WTC11 (cell line): ENCODE measurements around the gene VAV2. TPM values are rescaled to one million over a fixed set of nuclear protein-coding genes. Genes with fewer than 3 reads are reported as not detected.

Source experiments
- ATAC-seq: fragments of 200-7000 bp; cut with Tn5 transposase; 2 replicates; pipeline ENCODE4 v1.10.0; 2021; ENCODE audit warnings: mild to moderate bottlenecking, moderate library complexity
- CTCF ChIA-PET: fragments of 300-600 bp; sonication (Branson Sonifier 250); formaldehyde crosslinking; loops from one replicate; lab custom pipeline; 2021; ENCODE audit warnings: antibody characterized with exemption; lab: Charles Lee
- POLR2A ChIA-PET: fragments of 350-600 bp; sonication (Branson Sonifier 250); formaldehyde crosslinking; loops from one replicate; lab custom pipeline; 2021; ENCODE audit warnings: antibody characterized with exemption; lab: Charles Lee
- DNase-seq: peaks from one replicate; pipeline ENCODE4 v3.0.0; 2021; ENCODE audit warnings: low spot score
- H3K27ac Mint-ChIP-seq: 2 replicates; pipeline ENCODE4 v1.8.0; 2021; ENCODE audit warnings: mixed read lengths
- H3K27me3 Mint-ChIP-seq: 2 replicates; pipeline ENCODE4 v1.8.0; 2021; ENCODE audit warnings: low read depth, mild to moderate bottlenecking, moderate library complexity, mixed read lengths
- H3K36me3 Mint-ChIP-seq: 2 replicates; pipeline ENCODE4 v1.8.0; 2021; ENCODE audit warnings: mixed read lengths
- H3K4me1 Mint-ChIP-seq: 2 replicates; pipeline ENCODE4 v1.8.0; 2022; ENCODE audit warnings: mixed read lengths
- H3K4me3 Mint-ChIP-seq: 2 replicates; pipeline ENCODE4 v1.8.0; 2021; ENCODE audit warnings: mild to moderate bottlenecking, moderate library complexity, mixed read lengths
- H3K9me3 Mint-ChIP-seq: 2 replicates; pipeline ENCODE4 v1.8.0; 2021; ENCODE audit warnings: mixed read lengths
- CREB1 ChIP-seq: sonication (generic); formaldehyde crosslinking; IDR thresholded peaks from 2 replicates; pipeline ENCODE4 v1.8.0; 2023; ENCODE audit warnings: mild to moderate bottlenecking, missing genetic modification reagents
- EMX1 ChIP-seq: fragments of 250-450 bp; sonication (Bioruptor Pico); IDR thresholded peaks from 2 replicates; pipeline ENCODE4 v1.8.0; 2021; ENCODE audit warnings: mild to moderate bottlenecking
- FOXK1 ChIP-seq: sonication (generic); formaldehyde crosslinking; IDR thresholded peaks from 2 replicates; pipeline ENCODE4 v1.8.0; 2022; ENCODE audit warnings: mild to moderate bottlenecking, moderate library complexity, missing genetic modification reagents
- HMGA2 ChIP-seq: fragments of 250-450 bp; sonication (Bioruptor Pico); IDR thresholded peaks from 2 replicates; pipeline ENCODE4 v1.4.0; 2021; ENCODE audit warnings: mild to moderate bottlenecking, moderate library complexity
- JUN ChIP-seq: sonication (generic); formaldehyde crosslinking; IDR thresholded peaks from 2 replicates; pipeline ENCODE4 v1.8.0; 2023; ENCODE audit warnings: mild to moderate bottlenecking, missing genetic modification reagents
- MXD4 ChIP-seq: fragments of 250-450 bp; sonication (Bioruptor Pico); IDR thresholded peaks from 2 replicates; pipeline ENCODE4 v1.8.0; 2021; ENCODE audit warnings: mild to moderate bottlenecking, moderate library complexity, borderline replicate concordance
- NFE2L1 ChIP-seq: sonication (generic); formaldehyde crosslinking; IDR thresholded peaks from 2 replicates; pipeline ENCODE4 v1.8.1; 2023; ENCODE audit warnings: missing genetic modification reagents
- NR1H2 ChIP-seq: sonication (generic); formaldehyde crosslinking; IDR thresholded peaks from 2 replicates; pipeline ENCODE4 v1.9.0; 2021; ENCODE audit warnings: mild to moderate bottlenecking, moderate library complexity, missing genetic modification reagents
- TCF7 ChIP-seq: sonication (generic); formaldehyde crosslinking; IDR thresholded peaks from 2 replicates; pipeline ENCODE4 v1.8.0; 2022; ENCODE audit warnings: mild to moderate bottlenecking, low read depth, missing genetic modification reagents, moderate library complexity
- TEAD4 ChIP-seq: sonication (generic); formaldehyde crosslinking; IDR thresholded peaks from 2 replicates; pipeline ENCODE4 v1.8.0; 2022; ENCODE audit warnings: mild to moderate bottlenecking, missing genetic modification reagents
- TP53 ChIP-seq: sonication (generic); formaldehyde crosslinking; IDR thresholded peaks from 2 replicates; pipeline ENCODE4 v1.8.1; 2023; ENCODE audit warnings: mild to moderate bottlenecking, missing genetic modification reagents
- ZNF232 ChIP-seq: sonication (generic); formaldehyde crosslinking; IDR thresholded peaks from 2 replicates; pipeline ENCODE4 v1.8.0; 2022; ENCODE audit warnings: mild to moderate bottlenecking, missing genetic modification reagents
- ZNF416 ChIP-seq: fragments of 250-450 bp; sonication (Bioruptor Pico); IDR thresholded peaks from 2 replicates; pipeline ENCODE4 v1.9.0; 2021; ENCODE audit warnings: mild to moderate bottlenecking, inconsistent platforms
- total RNA-seq: library from RNA; stranded (reverse); gene quantifications from 3 replicates; pipeline ENCODE4 v1.2.3, GENCODE V29; 2021
- TF ChIP-seq, protein P1 (sequence below): fragments of 250-450 bp; sonication (Bioruptor Pico); IDR thresholded peaks from 2 replicates; pipeline ENCODE4 v2.1.2; 2022; ENCODE audit warnings: mild to moderate bottlenecking, moderate library complexity
- TF ChIP-seq, protein P2 (sequence below): sonication (generic); formaldehyde crosslinking; IDR thresholded peaks from 2 replicates; pipeline ENCODE4 v1.8.1; 2023; ENCODE audit warnings: mild to moderate bottlenecking, missing genetic modification reagents
- TF ChIP-seq, protein P3 (sequence below): sonication (generic); formaldehyde crosslinking; IDR thresholded peaks from 2 replicates; pipeline ENCODE4 v1.8.0; 2023; ENCODE audit warnings: missing genetic modification reagents
- TF ChIP-seq, protein P4 (sequence below): sonication (generic); formaldehyde crosslinking; conservative IDR thresholded peaks from 2 replicates; pipeline ENCODE4 v1.8.1; 2022; ENCODE audit warnings: mild to moderate bottlenecking, missing genetic modification reagents
- TF ChIP-seq, protein P5 (sequence below): sonication (generic); formaldehyde crosslinking; IDR thresholded peaks from 2 replicates; pipeline ENCODE4 v1.8.1; 2023; ENCODE audit warnings: mild to moderate bottlenecking, missing genetic modification reagents, borderline replicate concordance
- TF ChIP-seq, protein P6 (sequence below): sonication (generic); formaldehyde crosslinking; IDR thresholded peaks from 2 replicates; pipeline ENCODE4 v1.8.1; 2023; ENCODE audit warnings: mild to moderate bottlenecking, missing genetic modification reagents, moderate library complexity
- TF ChIP-seq, protein P7 (sequence below): sonication (generic); formaldehyde crosslinking; IDR thresholded peaks from 2 replicates; pipeline ENCODE4 v1.8.0; 2022; ENCODE audit warnings: mild to moderate bottlenecking, missing genetic modification reagents

VAV2 gene
- total RNA-seq, 1 experiment from 2014 or later: 39.7 TPM

DNA sequence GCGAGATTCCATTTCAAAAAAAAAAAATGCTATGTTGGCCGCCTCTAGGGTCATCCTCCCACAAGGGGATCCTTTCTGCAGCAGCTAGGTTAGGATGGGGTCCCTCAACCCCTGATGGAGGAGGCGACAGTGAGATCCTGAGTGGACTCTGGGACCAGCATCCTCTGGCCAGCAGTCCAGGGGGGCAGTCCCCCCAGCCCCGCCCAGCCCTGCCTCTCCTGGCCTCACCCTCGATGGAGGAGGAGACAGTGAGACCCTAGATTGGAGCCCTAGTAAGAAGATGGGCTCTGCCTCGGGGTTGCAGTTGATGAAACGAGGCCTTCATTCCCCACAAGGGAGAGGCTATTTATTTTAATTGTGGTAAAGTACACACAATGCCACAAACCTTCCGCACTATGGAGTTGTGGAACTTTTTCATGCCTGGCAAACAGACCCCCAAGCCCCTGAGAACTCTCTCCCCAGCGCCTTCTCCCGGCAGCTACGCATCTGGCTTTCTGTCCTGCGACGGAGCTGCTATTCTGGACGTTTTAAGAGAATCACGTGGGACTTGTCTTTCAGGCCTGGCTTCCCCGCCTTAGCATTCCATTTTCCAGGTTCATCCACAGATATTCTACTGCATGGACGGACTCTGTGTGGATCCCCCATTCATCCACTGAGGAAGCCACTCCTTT is 15.8 kb downstream of the VAV2 start (continued):
- TF ChIP-seq, protein P1, sequence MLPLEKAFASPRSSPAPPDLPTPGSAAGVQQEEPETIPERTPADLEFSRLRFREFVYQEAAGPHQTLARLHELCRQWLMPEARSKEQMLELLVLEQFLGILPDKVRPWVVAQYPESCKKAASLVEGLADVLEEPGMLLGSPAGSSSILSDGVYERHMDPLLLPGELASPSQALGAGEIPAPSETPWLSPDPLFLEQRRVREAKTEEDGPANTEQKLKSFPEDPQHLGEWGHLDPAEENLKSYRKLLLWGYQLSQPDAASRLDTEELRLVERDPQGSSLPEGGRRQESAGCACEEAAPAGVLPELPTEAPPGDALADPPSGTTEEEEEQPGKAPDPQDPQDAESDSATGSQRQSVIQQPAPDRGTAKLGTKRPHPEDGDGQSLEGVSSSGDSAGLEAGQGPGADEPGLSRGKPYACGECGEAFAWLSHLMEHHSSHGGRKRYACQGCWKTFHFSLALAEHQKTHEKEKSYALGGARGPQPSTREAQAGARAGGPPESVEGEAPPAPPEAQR: no peak
- TF ChIP-seq, protein P2, sequence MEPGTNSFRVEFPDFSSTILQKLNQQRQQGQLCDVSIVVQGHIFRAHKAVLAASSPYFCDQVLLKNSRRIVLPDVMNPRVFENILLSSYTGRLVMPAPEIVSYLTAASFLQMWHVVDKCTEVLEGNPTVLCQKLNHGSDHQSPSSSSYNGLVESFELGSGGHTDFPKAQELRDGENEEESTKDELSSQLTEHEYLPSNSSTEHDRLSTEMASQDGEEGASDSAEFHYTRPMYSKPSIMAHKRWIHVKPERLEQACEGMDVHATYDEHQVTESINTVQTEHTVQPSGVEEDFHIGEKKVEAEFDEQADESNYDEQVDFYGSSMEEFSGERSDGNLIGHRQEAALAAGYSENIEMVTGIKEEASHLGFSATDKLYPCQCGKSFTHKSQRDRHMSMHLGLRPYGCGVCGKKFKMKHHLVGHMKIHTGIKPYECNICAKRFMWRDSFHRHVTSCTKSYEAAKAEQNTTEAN (CRISPR knock-in tag): no peak
- TF ChIP-seq HMGA2 (CRISPR knock-in tag): no peak
- TF ChIP-seq FOXK1 (CRISPR knock-in tag): no peak
- TF ChIP-seq, protein P3, sequence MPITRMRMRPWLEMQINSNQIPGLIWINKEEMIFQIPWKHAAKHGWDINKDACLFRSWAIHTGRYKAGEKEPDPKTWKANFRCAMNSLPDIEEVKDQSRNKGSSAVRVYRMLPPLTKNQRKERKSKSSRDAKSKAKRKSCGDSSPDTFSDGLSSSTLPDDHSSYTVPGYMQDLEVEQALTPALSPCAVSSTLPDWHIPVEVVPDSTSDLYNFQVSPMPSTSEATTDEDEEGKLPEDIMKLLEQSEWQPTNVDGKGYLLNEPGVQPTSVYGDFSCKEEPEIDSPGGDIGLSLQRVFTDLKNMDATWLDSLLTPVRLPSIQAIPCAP: no peak

DNA sequence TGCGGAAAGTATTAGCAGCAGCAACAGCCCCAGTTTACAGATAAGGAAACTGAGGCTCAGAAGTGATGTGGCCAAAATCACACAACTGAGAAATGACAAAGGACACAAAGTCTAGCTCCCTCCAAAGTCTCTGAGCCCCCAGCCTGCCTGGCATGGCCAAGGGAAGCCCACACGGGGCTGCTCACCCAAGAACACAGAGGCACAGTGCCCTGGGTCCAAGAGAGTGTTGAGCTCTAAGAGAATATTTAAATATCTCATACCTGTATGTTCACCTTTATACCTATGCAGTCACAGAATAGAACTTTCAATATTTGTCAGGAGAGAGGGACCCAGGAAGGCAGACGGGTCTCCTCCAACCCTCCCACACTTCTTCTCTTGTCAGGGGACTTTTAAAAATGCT is 16.6 kb downstream of the VAV2 start:
- no peak for TF ChIP-seq EMX1 (CRISPR knock-in tag)
- no peak for TF ChIP-seq MXD4
- no peak for TF ChIP-seq JUN (CRISPR knock-in tag)
- TF ChIP-seq, protein P4, sequence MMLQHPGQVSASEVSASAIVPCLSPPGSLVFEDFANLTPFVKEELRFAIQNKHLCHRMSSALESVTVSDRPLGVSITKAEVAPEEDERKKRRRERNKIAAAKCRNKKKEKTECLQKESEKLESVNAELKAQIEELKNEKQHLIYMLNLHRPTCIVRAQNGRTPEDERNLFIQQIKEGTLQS: no peak
- no peak for TF ChIP-seq CREB1 (CRISPR knock-in tag)
- TF ChIP-seq TEAD4: no peak
- TF ChIP-seq NFE2L1 (CRISPR knock-in tag): no peak
- no peak for TF ChIP-seq ZNF232
- H3K36me3 Mint-ChIP-seq: no peaks in the 10 kb centered on the region
- ATAC-seq (no peak), DNase-seq (no peak)
- H3K4me3 Mint-ChIP-seq: no peak overlapping the region
- H3K9me3 Mint-ChIP-seq: no peaks in the 10 kb centered on the region
- H3K4me1 Mint-ChIP-seq: peaks cover 38% of the 10 kb centered on the region
- ChIA-PET POLR2A (no interaction called here), CTCF (no interaction called here)
- no peak overlapping the region for H3K27ac Mint-ChIP-seq
- no peaks in the 10 kb centered on the region for H3K27me3 Mint-ChIP-seq

DNA sequence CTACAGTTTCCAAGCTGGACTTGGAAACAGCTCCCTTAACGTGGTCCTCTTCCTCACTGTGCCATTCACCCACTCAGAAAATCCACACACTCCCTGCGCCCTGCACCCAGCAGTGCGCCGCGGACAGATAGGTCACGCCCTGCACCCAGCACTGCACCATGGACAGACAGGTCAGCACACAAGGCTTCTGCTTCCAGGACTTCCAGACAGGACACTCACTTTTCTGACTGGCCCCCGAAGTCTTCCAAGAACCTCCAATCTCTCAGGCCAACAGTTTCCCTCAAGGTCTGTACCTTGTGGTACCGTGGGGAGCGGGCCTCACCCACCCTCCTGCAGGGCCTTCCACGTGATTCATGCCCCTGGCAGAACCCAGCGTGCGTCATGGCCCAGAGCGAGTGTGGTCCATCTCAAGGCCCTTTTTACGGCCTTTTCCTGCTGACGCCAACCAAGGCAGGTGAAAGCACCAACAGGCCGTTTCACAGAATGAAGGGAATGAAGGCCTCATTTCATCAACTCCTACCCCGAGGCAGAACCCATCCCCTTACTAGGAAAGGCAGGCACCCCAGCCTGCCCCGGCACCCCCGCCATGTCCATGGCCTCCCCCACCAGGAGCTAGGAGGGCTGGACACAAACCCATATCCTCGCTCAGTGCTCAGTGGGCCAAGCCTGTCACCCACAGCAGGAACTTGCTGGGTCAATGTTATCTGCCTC is 17.3 kb downstream of the VAV2 start:
- ATAC-seq (no peak), DNase-seq (no peak)
- no peaks in the 10 kb centered on the region for H3K36me3 Mint-ChIP-seq
- peaks cover 37% of the 10 kb centered on the region for H3K4me1 Mint-ChIP-seq
- no peak overlapping the region for H3K4me3 Mint-ChIP-seq
- ChIA-PET CTCF (no interaction called here), POLR2A (no interaction called here)
- TF ChIP-seq TCF7 (CRISPR knock-in tag) (no peak), ZNF416 (CRISPR knock-in tag) (no peak), NR1H2 (CRISPR knock-in tag) (no peak), TP53 (no peak)
- TF ChIP-seq, protein P5, sequence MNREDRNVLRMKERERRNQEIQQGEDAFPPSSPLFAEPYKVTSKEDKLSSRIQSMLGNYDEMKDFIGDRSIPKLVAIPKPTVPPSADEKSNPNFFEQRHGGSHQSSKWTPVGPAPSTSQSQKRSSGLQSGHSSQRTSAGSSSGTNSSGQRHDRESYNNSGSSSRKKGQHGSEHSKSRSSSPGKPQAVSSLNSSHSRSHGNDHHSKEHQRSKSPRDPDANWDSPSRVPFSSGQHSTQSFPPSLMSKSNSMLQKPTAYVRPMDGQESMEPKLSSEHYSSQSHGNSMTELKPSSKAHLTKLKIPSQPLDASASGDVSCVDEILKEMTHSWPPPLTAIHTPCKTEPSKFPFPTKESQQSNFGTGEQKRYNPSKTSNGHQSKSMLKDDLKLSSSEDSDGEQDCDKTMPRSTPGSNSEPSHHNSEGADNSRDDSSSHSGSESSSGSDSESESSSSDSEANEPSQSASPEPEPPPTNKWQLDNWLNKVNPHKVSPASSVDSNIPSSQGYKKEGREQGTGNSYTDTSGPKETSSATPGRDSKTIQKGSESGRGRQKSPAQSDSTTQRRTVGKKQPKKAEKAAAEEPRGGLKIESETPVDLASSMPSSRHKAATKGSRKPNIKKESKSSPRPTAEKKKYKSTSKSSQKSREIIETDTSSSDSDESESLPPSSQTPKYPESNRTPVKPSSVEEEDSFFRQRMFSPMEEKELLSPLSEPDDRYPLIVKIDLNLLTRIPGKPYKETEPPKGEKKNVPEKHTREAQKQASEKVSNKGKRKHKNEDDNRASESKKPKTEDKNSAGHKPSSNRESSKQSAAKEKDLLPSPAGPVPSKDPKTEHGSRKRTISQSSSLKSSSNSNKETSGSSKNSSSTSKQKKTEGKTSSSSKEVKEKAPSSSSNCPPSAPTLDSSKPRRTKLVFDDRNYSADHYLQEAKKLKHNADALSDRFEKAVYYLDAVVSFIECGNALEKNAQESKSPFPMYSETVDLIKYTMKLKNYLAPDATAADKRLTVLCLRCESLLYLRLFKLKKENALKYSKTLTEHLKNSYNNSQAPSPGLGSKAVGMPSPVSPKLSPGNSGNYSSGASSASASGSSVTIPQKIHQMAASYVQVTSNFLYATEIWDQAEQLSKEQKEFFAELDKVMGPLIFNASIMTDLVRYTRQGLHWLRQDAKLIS (CRISPR knock-in tag): no peak
- TF ChIP-seq, protein P6, sequence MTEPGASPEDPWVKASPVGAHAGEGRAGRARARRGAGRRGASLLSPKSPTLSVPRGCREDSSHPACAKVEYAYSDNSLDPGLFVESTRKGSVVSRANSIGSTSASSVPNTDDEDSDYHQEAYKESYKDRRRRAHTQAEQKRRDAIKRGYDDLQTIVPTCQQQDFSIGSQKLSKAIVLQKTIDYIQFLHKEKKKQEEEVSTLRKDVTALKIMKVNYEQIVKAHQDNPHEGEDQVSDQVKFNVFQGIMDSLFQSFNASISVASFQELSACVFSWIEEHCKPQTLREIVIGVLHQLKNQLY (CRISPR knock-in tag): no peak
- TF ChIP-seq, protein P7, sequence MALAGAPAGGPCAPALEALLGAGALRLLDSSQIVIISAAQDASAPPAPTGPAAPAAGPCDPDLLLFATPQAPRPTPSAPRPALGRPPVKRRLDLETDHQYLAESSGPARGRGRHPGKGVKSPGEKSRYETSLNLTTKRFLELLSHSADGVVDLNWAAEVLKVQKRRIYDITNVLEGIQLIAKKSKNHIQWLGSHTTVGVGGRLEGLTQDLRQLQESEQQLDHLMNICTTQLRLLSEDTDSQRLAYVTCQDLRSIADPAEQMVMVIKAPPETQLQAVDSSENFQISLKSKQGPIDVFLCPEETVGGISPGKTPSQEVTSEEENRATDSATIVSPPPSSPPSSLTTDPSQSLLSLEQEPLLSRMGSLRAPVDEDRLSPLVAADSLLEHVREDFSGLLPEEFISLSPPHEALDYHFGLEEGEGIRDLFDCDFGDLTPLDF: no peak
- peak overlapping the region; percentile 45; the same call in 1 of the 2 replicates for H3K27ac Mint-ChIP-seq
- H3K9me3 Mint-ChIP-seq: no peaks in the 10 kb centered on the region
- H3K27me3 Mint-ChIP-seq: no peaks in the 10 kb centered on the region
